Activated CD8-positive, alpha-beta memory T cell treated with anti-CD3 and anti-CD28 coated beads, Interleukin-2, amount 50 U/mL, for 1 hour (primary cell): ENCODE data around the gene SSX4B.
"Not testable (repeated sequence)": the region's sequence is repeated elsewhere in the genome, so short reads cannot be mapped to it uniquely, and the experiment has no call there.

Experiments
- DNase-seq: peaks from one replicate; pipeline ENCODE4 v3.0.0-alpha.2; 2020; ENCODE audit errors: extremely low read depth

SSX4B gene

GRCh38 chrX:48411860-48412259 lies at the start of gene SSX4B:
TSS of gene SSX4B (minus strand) at chrX:48411960. CDS start at chrX:48411372, 588 bp downstream.
- not testable (repeated sequence) for DNase-seq

GRCh38 chrX:48460606-48461005 lies 48.8 kb upstream of the SSX4B start:
- DNase-seq, result no peak

DNA sequence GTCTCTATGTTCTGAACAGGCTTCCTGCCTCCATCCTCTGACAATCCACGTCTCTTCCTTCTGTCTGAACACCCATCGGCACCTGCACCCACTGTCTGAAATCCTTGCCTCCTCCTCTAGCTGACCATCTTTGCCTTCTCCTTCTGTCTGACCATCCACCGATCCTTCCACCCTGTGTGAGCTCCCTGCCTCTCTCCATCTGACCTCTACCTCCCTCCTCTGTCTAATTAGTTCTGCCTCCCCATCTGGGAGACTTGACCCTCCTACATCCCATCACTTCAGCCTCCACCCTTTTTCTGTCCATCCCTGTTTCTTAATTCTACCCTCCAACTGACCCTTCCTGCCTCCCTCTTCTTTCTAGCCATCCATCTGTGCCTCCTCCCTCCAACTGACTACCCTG lies 48.3 kb upstream of the SSX4B start:
- no peak for DNase-seq

- no peak for DNase-seq
Measured at GRCh38 chrX:48459483-48459882, 47.7 kb upstream of the SSX4B start.

DNA sequence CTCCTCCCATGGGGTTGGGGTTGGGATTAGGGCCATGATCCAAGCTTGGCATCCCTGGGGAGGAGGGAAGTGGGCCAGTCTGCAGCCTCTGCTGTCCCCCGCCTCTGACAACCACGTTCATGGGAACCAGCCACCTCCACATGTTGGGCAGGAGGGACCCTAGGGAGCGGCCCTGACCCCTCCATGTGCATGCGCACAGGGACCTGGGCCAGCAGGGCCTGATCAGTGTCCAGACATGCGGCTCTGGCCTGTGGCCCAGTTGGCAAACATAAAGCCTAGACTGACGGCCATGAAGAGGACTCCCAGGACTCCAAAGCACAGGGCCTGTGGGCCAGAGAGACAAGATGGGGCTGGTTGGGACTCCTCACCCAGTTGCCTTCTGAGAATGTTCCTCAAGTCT lies 47.0 kb upstream of the SSX4B start:
- no peak for DNase-seq

GRCh38 chrX:48456628-48457331 lies 45.0 kb upstream of the SSX4B start:
- DNase-seq, result no peak

DNA sequence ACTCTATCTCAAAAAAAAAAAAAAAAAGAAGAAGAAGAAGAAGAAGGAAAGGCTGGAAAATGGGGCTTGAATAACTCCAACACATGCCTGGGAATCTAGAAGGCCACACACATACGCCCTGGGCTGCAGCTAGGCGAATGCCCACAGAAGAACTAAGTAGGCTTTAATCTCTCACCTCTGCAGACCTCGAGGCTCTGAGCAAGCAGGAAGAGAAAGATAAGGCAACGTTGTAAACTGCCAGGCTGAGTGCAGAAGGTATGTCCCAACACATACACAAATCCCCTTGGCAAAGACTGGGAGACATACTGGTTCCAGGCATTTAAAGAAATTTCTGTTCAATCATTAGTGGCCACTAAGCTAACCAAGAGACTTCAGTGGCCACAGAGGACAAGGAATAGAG lies 39.9 kb upstream of the SSX4B start:
- DNase-seq, result no peak

DNA sequence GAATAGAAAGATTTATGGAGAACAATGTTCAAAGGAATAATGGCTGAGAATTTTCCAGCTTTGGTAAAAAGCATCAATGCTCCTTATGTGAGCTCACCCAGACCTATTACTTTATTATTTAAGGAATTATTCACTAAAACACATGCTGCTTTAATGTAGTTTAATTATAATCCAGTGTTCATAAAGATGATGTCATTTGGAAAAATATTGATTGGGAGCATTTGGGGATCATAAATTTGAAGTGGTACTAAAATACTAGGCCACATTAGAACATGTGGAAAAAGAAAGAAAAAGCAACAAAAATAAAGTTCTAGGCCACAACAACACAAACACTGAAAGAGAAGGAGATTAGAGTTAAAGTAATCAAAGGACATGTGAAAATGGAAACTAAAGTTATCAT lies 38.3 kb upstream of the SSX4B start:
- no peak for DNase-seq

GRCh38 chrX:48447201-48447600 lies 35.4 kb upstream of the SSX4B start:
- not testable (repeated sequence) for DNase-seq

DNA sequence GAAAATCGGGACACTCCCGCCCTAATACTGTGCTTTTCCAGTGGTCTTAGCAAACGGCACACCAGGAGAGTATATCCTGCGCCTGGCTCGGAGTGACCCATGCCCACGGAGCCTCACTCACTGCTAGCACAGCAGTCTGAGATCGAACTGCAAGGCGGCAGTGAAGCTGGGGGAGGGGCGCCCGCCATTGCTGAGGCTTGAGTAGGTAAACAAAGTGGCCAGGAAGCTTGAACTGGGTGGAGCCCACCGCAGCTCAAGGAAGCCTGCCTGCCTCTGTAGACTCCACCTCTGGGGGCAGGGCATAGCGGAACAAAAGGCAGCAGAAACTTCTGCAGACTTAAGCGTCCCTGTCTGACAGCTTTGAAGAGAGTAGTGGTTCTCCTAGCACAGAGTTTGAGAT lies 22.0 kb upstream of the SSX4B start:
- not testable (repeated sequence) for DNase-seq

GRCh38 chrX:48430166-48430565 lies 18.4 kb upstream of the SSX4B start:
- DNase-seq, result not testable (repeated sequence)

- DNase-seq, result not testable (repeated sequence)
Measured at GRCh38 chrX:48429606-48430005, 17.8 kb upstream of the SSX4B start.

- not testable (repeated sequence) for DNase-seq
Measured at GRCh38 chrX:48427027-48427716, 15.4 kb upstream of the SSX4B start.

GRCh38 chrX:48397825-48398224 lies 13.9 kb downstream of the SSX4B start:
- DNase-seq, result not testable (repeated sequence)

DNA sequence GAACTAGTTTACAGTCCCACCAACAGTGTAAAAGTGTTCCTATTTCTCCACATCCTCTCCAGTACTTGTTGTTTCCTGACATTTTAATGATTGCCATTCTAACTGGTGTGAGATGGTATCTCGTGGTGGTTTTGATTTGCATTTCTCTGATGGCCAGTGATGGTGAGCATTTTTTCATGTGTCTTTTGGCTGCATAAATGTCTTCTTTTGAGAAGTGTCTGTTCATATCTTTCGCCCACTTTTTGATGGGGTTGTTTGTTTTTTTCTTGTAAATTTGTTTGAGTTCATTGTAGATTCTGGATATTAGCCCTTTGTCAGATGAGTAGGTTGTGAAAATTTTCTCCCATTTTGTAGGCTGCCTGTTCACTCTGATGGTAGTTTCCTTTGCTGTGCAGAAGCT lies 14.8 kb downstream of the SSX4B start:
- not testable (repeated sequence) for DNase-seq

DNA sequence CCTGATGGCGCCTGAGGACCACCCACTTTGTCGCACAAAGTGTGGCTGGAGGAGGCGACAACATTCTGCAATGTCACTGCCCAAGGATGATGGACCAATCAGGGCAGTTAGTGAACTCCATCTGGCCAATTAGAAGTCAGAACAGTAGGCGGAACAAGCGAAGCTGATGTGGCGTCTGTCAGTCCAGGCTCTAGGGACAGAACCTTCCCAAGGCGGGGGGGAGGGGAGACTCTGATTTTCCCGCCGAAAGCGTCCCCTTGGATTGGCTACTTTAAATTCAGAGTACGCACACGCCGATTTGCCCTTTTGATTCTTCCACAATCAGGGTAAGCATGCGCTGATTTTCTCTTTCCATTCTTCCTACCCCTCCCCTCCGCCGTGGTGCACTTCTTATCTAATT lies 28.5 kb downstream of the SSX4B start, which contains the start of gene SSX4:
SSX4 (plus strand) TSS at position 301 of the 400 bp plus-strand sequence. CDS start 515 bp downstream, outside the sequence.
- not testable (repeated sequence) for DNase-seq

DNA sequence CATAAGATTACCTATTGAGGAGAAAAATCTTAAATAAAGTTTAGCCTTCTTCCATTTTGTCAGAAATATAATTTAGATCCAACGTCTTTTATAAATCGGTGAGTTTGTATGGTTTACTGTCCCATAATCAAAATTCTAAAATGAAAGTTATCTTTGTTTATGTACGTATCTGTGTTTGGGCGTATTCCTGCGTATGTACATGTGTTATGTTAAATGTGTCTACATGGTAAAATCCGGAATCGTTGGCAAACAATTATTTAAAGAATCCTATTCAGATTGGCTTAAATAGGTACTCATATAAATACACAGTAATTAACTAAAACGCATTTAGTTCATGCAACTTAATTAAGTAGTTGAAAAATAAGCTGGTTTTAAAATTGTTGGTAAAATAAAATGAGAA lies 41.4 kb downstream of the SSX4B start:
- DNase-seq, result not testable (repeated sequence)

DNA sequence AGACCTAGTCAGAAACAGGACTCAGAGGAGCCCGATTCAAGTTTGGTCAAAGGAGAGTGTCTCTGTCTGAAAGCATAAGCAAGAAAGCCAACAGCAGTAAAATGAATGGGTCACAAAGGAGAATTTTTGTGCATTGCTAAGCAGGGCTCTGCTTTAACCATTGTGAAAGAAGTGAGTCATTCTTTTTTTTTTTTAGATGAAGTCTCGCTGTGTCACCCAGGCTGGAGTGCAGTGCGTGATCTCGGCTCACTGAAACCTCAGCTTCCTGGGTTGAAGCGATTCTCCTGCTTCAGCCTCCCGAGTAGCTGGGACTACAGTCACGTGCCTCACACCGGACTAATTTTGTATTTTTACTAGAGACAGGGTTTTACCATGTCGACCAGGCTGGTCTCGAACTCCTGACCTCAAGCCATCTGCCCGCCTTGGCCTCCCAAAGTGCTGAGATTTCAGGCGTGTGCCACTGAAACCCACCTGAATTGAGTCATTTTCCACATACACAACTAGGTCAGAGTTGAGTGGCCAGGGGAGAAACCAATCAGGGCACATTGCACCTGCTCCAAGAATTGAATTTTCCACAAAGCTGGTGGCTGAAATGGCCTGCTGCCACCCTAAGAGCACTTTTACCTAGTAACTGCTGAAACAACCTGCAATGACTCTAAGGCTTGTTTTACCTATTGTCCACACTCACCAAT lies 43.9 kb downstream of the SSX4B start:
- not testable (repeated sequence) for DNase-seq

DNA sequence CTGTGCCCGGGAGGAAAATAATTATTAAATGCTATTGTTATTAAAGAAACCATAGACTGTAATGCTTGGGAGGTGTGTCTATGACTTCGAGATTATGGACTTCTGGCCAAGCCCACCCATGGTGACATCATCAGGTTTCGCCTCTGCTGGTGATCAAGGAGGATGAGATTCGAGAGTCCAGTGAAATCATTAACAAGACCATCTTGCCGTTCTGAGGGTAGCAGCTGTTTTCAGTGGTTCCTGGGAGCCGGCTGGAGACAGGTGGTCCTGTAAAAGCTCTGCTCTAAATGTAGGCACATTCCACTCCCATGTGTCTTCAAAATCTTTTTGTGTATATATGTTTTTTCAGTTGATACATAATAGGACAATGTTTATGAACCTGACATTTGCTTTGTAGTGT lies 52.5 kb downstream of the SSX4B start:
- not testable (repeated sequence) for DNase-seq

DNA sequence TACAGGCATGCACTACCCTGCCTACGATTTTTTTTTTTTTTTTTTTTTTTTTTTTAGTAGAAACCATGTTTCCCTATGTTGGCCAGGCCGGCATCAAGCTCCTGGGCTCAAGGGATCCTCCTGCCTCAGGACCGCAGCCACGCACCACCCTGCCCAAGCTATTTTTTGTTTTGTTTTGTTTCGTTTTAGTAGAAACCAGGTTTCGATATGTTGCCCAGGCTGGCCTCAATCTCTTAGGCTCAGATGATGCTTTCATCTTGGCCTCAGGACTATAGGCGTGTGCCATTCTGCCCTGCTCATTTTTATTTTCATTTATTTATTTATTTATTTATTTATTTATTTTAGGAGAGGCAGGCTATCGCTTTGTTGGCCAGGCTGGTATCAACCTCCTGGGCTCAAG lies 54.1 kb downstream of the SSX4B start:
- no peak for DNase-seq

GRCh38 chrX:48356315-48357094 lies 55.3 kb downstream of the SSX4B start, which contains the start of gene SSX3:
TSS of gene SSX3 (minus strand) at chrX:48356703. CDS start at chrX:48355249, 1,454 bp downstream.
- DNase-seq, result not testable (repeated sequence)
